Activated T-helper 17 cell treated with anti-CD3 and anti-CD28 coated beads, Interleukin-2, amount 50 U/mL, for 72 hours (primary cell): ENCODE results near the gene ROS1. TPM values are rescaled to one million over a fixed set of nuclear protein-coding genes. Genes with fewer than 3 reads are reported as not detected.
A peak's percentile ranks its signal among the peaks of the same experiment; 100 is the strongest.
"Not testable (repeated sequence)": the region's sequence is repeated elsewhere in the genome, so short reads cannot be mapped to it uniquely, and the experiment has no call there.

ENCODE experiments used
- ATAC-seq: fragments of 150-1000 bp; cut with Tn5 transposase; replicated peaks from 2 replicates; pipeline ENCODE4 v1.10.0; 2021; ENCODE audit warnings: mild to moderate bottlenecking, moderate library complexity
- H3K27ac Mint-ChIP-seq: one replicate; pipeline ENCODE4 v1.8.0; 2022; ENCODE audit warnings: mixed read lengths
- H3K27me3 Mint-ChIP-seq: one replicate; pipeline ENCODE4 v1.8.0; 2022; ENCODE audit warnings: mixed read lengths
- H3K36me3 Mint-ChIP-seq: one replicate; pipeline ENCODE4 v1.8.0; 2022; ENCODE audit warnings: low read depth, mild to moderate bottlenecking, mixed read lengths
- H3K4me1 Mint-ChIP-seq: one replicate; pipeline ENCODE4 v1.8.0; 2022; ENCODE audit warnings: mixed read lengths
- H3K4me3 Mint-ChIP-seq: one replicate; pipeline ENCODE4 v1.8.0; 2022; ENCODE audit warnings: mild to moderate bottlenecking, mixed read lengths
- H3K9me3 Mint-ChIP-seq: one replicate; pipeline ENCODE4 v1.8.0; 2022; ENCODE audit warnings: mixed read lengths
- total RNA-seq, 2 donors: library from RNA; stranded (reverse); gene quantifications; one replicate each; pipeline ENCODE4 v1.2.3, GENCODE V29; 2022

The ROS1 gene
- not detected for total RNA-seq

DNA sequence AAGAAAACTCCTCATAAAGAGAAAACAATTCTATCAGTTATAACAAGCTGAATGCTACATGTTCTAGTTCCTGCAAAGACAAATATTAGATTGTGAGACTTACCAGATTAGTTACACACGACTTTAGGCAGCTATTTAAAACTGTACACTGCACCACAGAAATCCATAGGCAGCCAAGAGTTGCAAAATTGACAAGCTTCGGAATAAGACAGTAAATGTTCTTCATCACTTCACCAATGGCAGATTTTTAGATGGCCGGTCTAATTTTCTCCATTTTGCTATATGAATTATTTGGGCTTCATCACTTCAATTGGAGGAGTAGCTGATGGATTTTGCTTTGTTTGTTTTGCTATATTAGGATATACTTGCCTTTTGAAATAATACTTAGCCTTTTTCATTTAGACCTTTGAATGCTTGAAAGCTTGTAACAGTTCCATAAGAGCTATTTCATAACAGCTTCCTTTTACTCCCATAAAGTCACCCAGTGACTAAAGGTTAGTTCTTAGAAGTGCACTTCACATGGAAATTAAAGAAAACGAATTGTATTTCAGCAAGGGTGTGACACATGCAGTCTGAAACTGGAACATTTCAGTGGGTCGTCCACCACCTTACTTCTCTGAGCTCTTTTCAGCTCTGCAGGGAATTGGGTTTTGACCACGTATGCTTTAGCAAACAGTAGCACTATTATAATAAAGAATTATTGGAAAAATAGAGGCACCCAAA lies at the start of gene ROS1:
Gene ROS1, minus strand, starts transcription at position 512 of the 723 bp plus-strand sequence. Its CDS starts 286 bp downstream, at position 226.
- Mint-ChIP-seq H3K4me1 (no peaks in the 10 kb centered on the region), H3K36me3 (no peaks in the 10 kb centered on the region), H3K27ac (no peak within 1 kb of the TSS)

DNA sequence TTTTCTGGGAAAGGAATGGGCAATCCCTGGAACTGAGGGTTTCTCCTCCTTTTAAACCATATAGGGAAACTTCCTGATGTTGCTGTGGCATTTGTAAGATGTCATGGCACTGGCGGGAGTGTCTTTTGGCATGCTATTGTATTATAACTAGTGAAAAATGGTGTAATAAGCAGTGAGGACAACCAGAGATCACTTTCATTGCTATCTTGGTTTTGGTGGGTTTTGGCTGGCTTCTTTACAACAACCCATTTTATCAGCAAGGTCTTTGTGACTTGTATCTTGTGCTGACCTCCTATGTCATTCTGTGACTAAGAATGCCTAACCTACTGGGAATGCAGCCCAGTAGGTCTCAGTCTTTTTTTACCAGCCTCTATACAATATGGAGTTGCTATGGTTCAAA lies 47.7 kb upstream of the ROS1 start:
- H3K27me3 Mint-ChIP-seq: peaks cover 23% of the 10 kb centered on the region
- H3K4me3 Mint-ChIP-seq: no peak overlapping the region

More for the DNA sequence above, at the start of gene ROS1:
- Mint-ChIP-seq H3K4me3 (no peak within 1 kb of the TSS), H3K27me3 (peaks cover 34% of the 10 kb centered on the region), H3K9me3 (no peaks in the 10 kb centered on the region)
- ATAC-seq: no peak

DNA sequence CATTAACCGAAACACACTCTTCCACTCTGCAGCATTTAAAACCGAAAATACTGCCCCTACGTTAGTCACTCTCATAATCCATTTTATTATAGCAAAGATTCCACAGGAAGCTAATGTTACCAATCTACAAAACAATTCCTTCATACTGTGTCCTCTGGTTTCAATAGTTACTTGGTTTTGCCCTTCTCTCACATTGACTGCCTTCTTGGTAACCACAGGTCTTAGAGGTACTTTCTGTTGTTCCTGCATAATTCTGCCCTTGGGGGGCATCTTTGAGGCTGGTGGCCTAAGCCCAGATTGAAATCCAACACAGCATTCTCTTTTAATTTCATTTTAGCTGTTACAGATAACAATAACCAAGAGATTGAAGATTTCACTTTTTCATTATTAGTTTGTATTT lies 46.9 kb upstream of the ROS1 start:
- Mint-ChIP-seq H3K4me3 (no peak overlapping the region), H3K36me3 (no peaks in the 10 kb centered on the region), H3K4me1 (no peaks in the 10 kb centered on the region), H3K9me3 (no peaks in the 10 kb centered on the region), H3K27me3 (peaks cover 24% of the 10 kb centered on the region), H3K27ac (no peak overlapping the region)
- ATAC-seq: no peak

More for the DNA sequence above, 47.7 kb upstream of the ROS1 start:
- H3K4me1 Mint-ChIP-seq: no peaks in the 10 kb centered on the region
- no peak for ATAC-seq
- H3K36me3 Mint-ChIP-seq: no peaks in the 10 kb centered on the region
- no peak overlapping the region for H3K27ac Mint-ChIP-seq
- no peaks in the 10 kb centered on the region for H3K9me3 Mint-ChIP-seq

DNA sequence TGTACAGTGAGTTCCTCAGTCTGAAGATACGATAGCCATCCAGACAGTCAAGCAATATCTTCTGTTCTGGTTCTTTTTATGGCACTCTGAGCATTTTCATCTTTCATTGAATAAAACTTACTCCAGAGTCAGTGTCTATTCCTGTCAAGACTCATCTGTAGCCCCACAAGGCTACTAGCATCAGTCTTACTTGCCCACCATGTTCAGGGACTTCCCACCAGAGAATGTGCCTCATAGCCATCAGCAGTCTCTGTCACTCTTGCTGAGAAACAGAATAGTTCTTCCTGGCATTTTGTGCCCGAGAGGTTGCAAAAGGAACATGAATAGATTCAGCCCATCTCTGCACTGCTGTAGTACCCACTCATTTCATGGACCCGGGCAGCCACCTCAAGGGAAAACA lies 44.0 kb upstream of the ROS1 start:
- ATAC-seq: no peak
- Mint-ChIP-seq H3K4me3 (no peak overlapping the region), H3K4me1 (peaks cover 4% of the 10 kb centered on the region), H3K27me3 (peaks cover 36% of the 10 kb centered on the region), H3K36me3 (no peaks in the 10 kb centered on the region), H3K27ac (no peak overlapping the region), H3K9me3 (no peaks in the 10 kb centered on the region)

DNA sequence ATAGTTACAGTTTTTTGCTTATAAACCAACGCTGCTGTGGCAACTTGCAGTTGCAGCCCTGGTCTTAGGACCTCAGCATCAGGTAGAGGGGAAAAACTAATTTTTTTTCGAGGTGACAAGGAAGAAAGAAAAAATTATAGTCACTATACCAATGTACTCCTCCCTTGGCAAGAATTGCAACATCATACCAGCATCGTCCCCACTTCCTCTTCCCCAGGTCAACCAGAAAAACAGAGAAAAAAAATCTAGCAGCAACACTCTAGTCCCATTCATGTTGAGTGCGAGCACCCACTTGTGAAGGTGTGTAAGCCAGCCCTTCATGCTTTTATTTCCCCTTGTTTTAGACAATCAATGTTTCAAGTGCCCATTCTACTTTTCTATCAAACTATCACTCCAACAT lies 43.6 kb upstream of the ROS1 start:
- Mint-ChIP-seq H3K4me3 (no peak overlapping the region), H3K9me3 (no peaks in the 10 kb centered on the region), H3K36me3 (no peaks in the 10 kb centered on the region), H3K27ac (no peak overlapping the region), H3K4me1 (peaks cover 6% of the 10 kb centered on the region), H3K27me3 (peaks cover 36% of the 10 kb centered on the region)
- no peak for ATAC-seq

- H3K27ac Mint-ChIP-seq, H3K36me3 Mint-ChIP-seq, ATAC-seq, H3K9me3 Mint-ChIP-seq, H3K4me3 Mint-ChIP-seq: not testable (repeated sequence)
- H3K4me1 Mint-ChIP-seq: peaks cover 14% of the 10 kb centered on the region
- peaks cover 31% of the 10 kb centered on the region for H3K27me3 Mint-ChIP-seq
These were observed 42.8 kb upstream of the ROS1 start for GRCh38 chr6:117468527-117468926.

DNA sequence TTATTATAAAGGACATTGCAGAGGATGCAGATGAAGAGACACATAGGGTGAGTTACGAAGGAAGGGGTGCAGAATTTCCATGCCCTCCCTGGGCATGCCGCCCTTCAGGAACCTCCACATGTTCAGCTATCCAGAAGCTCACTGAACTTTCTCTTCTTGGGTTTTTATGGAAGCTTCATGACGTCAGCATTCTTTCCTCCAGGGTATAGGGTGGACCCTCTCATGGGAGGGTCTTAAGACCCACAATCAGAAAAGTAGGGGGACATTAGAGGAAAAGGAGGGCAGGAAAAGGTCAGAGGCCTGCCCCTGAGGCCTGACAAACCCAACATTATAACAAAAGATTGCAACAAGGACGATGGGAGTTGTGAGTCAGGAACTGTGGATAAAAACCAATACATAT lies 42.1 kb upstream of the ROS1 start:
- no peaks in the 10 kb centered on the region for H3K9me3 Mint-ChIP-seq
- peaks cover 16% of the 10 kb centered on the region for H3K4me1 Mint-ChIP-seq
- H3K4me3 Mint-ChIP-seq: no peak overlapping the region
- H3K27ac Mint-ChIP-seq: no peak overlapping the region
- peaks cover 33% of the 10 kb centered on the region for H3K27me3 Mint-ChIP-seq
- no peak for ATAC-seq
- H3K36me3 Mint-ChIP-seq: no peaks in the 10 kb centered on the region

GRCh38 chr6:117465691-117466090 lies 39.9 kb upstream of the ROS1 start:
- H3K9me3 Mint-ChIP-seq: no peaks in the 10 kb centered on the region

GRCh38 chr6:117464700-117465099 lies 39.0 kb upstream of the ROS1 start:
- no peak for ATAC-seq
- no peak overlapping the region for H3K4me3 Mint-ChIP-seq
- H3K36me3 Mint-ChIP-seq: no peaks in the 10 kb centered on the region
- peaks cover 21% of the 10 kb centered on the region for H3K27me3 Mint-ChIP-seq
- no peaks in the 10 kb centered on the region for H3K9me3 Mint-ChIP-seq
- peaks cover 16% of the 10 kb centered on the region for H3K4me1 Mint-ChIP-seq
- no peak overlapping the region for H3K27ac Mint-ChIP-seq

More at GRCh38 chr6:117465691-117466090, 39.9 kb upstream of the ROS1 start:
- no peak overlapping the region for H3K27ac Mint-ChIP-seq
- peaks cover 16% of the 10 kb centered on the region for H3K4me1 Mint-ChIP-seq
- no peaks in the 10 kb centered on the region for H3K36me3 Mint-ChIP-seq
- peaks cover 24% of the 10 kb centered on the region for H3K27me3 Mint-ChIP-seq
- no peak for ATAC-seq
- no peak overlapping the region for H3K4me3 Mint-ChIP-seq

DNA sequence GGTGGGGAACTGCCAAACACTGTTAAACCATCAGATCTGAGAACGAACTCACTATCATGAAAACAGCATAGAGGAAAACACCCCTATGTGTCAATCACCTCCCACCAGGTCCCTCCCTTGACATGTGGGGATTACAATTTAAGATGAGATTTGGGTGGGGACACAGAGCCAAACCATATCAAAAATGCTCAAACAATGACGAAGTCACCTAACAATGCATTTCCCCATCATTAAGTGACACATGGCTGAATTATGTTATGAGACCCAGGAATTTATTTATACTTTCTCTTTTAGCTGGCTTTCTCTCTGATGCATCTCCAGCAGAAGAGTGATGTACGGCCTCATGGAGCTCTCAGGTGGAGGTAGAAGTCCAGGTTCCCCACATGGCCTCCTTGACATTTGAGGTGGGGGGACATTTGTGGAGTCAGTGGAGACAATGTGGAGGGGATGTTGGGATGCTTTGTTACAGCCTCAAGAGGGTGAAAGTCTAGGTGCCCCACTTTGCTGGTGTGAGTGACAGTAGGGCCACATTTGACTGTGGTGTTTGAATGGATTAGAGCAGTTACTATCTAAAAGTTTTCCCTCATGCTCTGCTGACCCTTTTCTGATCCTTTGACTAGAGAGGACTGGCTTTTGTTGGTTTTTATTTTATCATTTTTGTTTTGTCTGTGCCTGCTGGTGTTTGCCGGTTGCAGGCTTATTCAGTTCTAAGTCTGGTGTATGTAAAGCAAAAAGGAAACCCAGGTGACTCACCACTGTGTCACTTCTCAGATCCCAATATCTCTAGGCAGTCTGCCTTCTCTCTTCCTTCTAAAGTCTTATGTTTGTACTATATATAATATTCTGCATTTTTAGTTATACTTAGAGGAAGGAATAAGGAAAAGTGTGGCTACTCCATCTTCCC lies 38.3 kb upstream of the ROS1 start:
- peaks cover 16% of the 10 kb centered on the region for H3K4me1 Mint-ChIP-seq
- H3K9me3 Mint-ChIP-seq: no peaks in the 10 kb centered on the region
- H3K36me3 Mint-ChIP-seq: no peaks in the 10 kb centered on the region
- ATAC-seq: peak; percentile 99
- H3K4me3 Mint-ChIP-seq: peak overlapping the region; percentile 57
- peaks cover 20% of the 10 kb centered on the region for H3K27me3 Mint-ChIP-seq
- H3K27ac Mint-ChIP-seq: peak overlapping the region; percentile 22

GRCh38 chr6:117459204-117459944 lies 33.6 kb upstream of the ROS1 start:
- no peak for ATAC-seq

DNA sequence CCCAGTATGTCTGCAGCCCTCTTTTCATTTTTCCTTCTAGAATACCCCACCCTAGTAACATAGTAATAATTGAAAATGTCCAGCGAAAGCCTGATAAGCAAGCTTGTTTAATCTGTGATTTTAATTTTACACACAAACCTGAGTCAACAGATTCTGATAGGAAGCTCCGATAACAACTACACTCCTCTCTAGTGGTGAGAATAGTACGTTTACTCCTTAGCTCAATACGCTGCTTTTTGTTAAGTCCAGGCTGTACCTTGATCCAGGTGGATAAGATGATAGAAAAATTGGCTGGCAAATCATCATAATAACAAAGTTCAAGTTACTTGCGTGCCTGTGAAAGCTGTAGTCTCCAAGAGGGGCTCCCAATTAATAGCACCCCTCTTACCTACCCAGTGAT lies 31.3 kb upstream of the ROS1 start:
- no peak overlapping the region for H3K27ac Mint-ChIP-seq
- H3K36me3 Mint-ChIP-seq: no peaks in the 10 kb centered on the region

More at GRCh38 chr6:117459204-117459944, 33.6 kb upstream of the ROS1 start:
- no peaks in the 10 kb centered on the region for H3K9me3 Mint-ChIP-seq
- H3K27ac Mint-ChIP-seq: no peak overlapping the region
- H3K4me1 Mint-ChIP-seq: peaks cover 10% of the 10 kb centered on the region
- no peak overlapping the region for H3K4me3 Mint-ChIP-seq
- H3K27me3 Mint-ChIP-seq: peaks cover 10% of the 10 kb centered on the region
- H3K36me3 Mint-ChIP-seq: no peaks in the 10 kb centered on the region

DNA sequence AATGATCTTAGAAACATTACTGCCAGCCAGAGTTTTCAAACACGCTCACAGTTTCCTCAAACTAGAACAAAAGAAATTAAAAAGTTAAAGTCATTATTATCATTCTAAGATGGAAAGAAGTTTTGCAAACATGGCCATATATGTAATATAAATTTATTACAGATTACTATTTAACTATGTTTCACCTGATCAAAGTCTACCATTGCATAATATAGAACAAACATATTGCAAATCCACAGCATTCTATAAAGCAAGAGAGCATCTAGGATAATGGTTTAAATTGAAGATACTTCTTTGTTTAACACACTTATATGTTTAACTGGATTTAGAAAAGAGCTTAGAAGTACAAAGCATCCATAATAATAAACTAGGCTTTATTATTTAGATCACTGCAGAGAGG lies 30.5 kb upstream of the ROS1 start:
- Mint-ChIP-seq H3K4me3 (no peak overlapping the region), H3K4me1 (no peaks in the 10 kb centered on the region), H3K36me3 (no peaks in the 10 kb centered on the region), H3K9me3 (no peaks in the 10 kb centered on the region), H3K27me3 (peaks cover 10% of the 10 kb centered on the region), H3K27ac (no peak overlapping the region)
- no peak for ATAC-seq

More for the DNA sequence above, 31.3 kb upstream of the ROS1 start:
- Mint-ChIP-seq H3K4me1 (no peaks in the 10 kb centered on the region), H3K9me3 (no peaks in the 10 kb centered on the region), H3K4me3 (no peak overlapping the region), H3K27me3 (peaks cover 10% of the 10 kb centered on the region)
- ATAC-seq: no peak

GRCh38 chr6:117451671-117452070 lies 25.9 kb upstream of the ROS1 start:
- Mint-ChIP-seq H3K4me1 (no peaks in the 10 kb centered on the region), H3K9me3 (no peaks in the 10 kb centered on the region), H3K4me3 (no peak overlapping the region), H3K36me3 (no peaks in the 10 kb centered on the region), H3K27me3 (peaks cover 26% of the 10 kb centered on the region), H3K27ac (no peak overlapping the region)
- ATAC-seq: no peak
